Upper lobe of right lung (tissue), 1 donor: Measurements from ENCODE around the gene TJP2. TPM values are rescaled to one million over a fixed set of nuclear protein-coding genes. Genes with fewer than 3 reads are reported as not detected.
A peak's percentile ranks its signal among the peaks of the same experiment; 100 is the strongest.

Experiments
- ATAC-seq: fragments of 200-7000 bp; cut with Tn5 transposase; one replicate; pipeline ENCODE4 v1.9.1; 2020; ENCODE audit warnings: mild to moderate bottlenecking, moderate library complexity
- DNase-seq: peaks from one replicate; pipeline ENCODE4 v3.0.0-alpha.2; 2020
- H3K27ac ChIP-seq: fragments of 200-600 bp; one replicate; pipeline ENCODE4 v1.8.0; 2022
- H3K27me3 ChIP-seq: fragments of 200-600 bp; one replicate; pipeline ENCODE4 v1.8.0; 2022; ENCODE audit warnings: mild to moderate bottlenecking
- H3K36me3 ChIP-seq: fragments of 200-600 bp; one replicate; pipeline ENCODE4 v1.8.0; 2022
- H3K4me1 ChIP-seq: fragments of 200-600 bp; one replicate; pipeline ENCODE4 v1.8.0; 2022
- H3K4me3 ChIP-seq: fragments of 200-600 bp; one replicate; pipeline ENCODE4 v1.8.0; 2022; ENCODE audit warnings: mild to moderate bottlenecking
- H3K9me3 ChIP-seq: fragments of 200-600 bp; one replicate; pipeline ENCODE4 v1.8.0; 2022
- intact Hi-C: fragments of 100-400 bp; cut with DNase I; formaldehyde crosslinking; loops from one replicate; pipeline ENCODE4 v1.11.0; 2022
- total RNA-seq: library from RNA; stranded (reverse); fragmentation: NEBNext Ultra II Directional; extraction: Animal tissue kit (Norgen Biotek cat#: 25700); gene quantifications from one replicate; pipeline ENCODE4 v1.2.1, GENCODE V29; 2021
- TF ChIP-seq, protein P1 (sequence below): fragments of 200-600 bp; IDR thresholded peaks from one replicate; pipeline ENCODE4 v1.8.0; 2022; ENCODE audit warnings: antibody characterized with exemption
- donor health status: DM: no; HTN: yes; CAD: no; lungs with severe emphysema.

The TJP2 gene
- total RNA-seq, 1 donor from 2014 or later = 131 TPM

GRCh38 chr9:69180200-69180599, 6.1 kb downstream of the TJP2 start:
- Histone ChIP-seq H3K36me3 (no peaks in the 10 kb centered on the region), H3K4me3 (no peak overlapping the region), H3K4me1 (peaks cover 45% of the 10 kb centered on the region), H3K27me3 (no peaks in the 10 kb centered on the region), H3K27ac (peak overlapping the region; percentile 58), H3K9me3 (no peaks in the 10 kb centered on the region)
- TF ChIP-seq, protein P1, sequence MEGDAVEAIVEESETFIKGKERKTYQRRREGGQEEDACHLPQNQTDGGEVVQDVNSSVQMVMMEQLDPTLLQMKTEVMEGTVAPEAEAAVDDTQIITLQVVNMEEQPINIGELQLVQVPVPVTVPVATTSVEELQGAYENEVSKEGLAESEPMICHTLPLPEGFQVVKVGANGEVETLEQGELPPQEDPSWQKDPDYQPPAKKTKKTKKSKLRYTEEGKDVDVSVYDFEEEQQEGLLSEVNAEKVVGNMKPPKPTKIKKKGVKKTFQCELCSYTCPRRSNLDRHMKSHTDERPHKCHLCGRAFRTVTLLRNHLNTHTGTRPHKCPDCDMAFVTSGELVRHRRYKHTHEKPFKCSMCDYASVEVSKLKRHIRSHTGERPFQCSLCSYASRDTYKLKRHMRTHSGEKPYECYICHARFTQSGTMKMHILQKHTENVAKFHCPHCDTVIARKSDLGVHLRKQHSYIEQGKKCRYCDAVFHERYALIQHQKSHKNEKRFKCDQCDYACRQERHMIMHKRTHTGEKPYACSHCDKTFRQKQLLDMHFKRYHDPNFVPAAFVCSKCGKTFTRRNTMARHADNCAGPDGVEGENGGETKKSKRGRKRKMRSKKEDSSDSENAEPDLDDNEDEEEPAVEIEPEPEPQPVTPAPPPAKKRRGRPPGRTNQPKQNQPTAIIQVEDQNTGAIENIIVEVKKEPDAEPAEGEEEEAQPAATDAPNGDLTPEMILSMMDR = no peak
- ATAC-seq = no peak
- DNase-seq = no peak
- intact Hi-C loops = no loop called here

DNA sequence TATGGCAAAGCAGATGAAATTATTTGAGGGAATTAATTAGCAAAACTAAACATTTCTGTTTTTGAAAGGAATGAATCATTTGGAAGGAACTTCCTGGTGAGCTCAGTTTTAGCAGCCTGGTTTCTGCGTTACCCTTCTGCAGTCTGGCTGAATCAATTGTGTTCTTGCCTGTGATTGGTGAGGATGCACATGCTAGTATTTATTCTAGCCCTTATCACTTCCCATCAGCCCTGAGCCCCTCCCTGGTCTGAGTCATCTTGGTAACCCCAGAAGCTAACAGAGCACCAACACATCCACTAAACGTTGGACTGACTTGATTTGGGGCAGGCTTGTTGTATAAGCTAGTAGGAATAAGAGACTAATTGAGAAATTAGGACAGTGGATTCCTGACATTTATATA, 6.6 kb downstream of the TJP2 start:
- no peaks in the 10 kb centered on the region for H3K36me3 ChIP-seq
- TF ChIP-seq, protein P1 = no peak
- H3K4me1 ChIP-seq = peaks cover 40% of the 10 kb centered on the region
- H3K4me3 ChIP-seq = no peak overlapping the region
- H3K27me3 ChIP-seq = no peaks in the 10 kb centered on the region
- peak overlapping the region; percentile 58 for H3K27ac ChIP-seq
- intact Hi-C loops = no loop called here
- ATAC-seq = peak; percentile 85
- H3K9me3 ChIP-seq = no peaks in the 10 kb centered on the region
- no peak for DNase-seq

- Histone ChIP-seq H3K36me3 (no peaks in the 10 kb centered on the region), H3K27ac (peak overlapping the region; percentile 48), H3K4me1 (peaks cover 38% of the 10 kb centered on the region), H3K27me3 (no peaks in the 10 kb centered on the region), H3K9me3 (no peaks in the 10 kb centered on the region), H3K4me3 (no peak overlapping the region)
- intact Hi-C loops = no loop called here
- peak; percentile 71 for ATAC-seq
- TF ChIP-seq, protein P1 = no peak
- DNase-seq = no peak
Observed at GRCh38 chr9:69181908-69182353, 7.9 kb downstream of the TJP2 start.

- no peak for DNase-seq
- peaks cover 43% of the 10 kb centered on the region for H3K4me1 ChIP-seq
- no peak for ATAC-seq
Observed at GRCh38 chr9:69184266-69184665, 10.2 kb downstream of the TJP2 start.

DNA sequence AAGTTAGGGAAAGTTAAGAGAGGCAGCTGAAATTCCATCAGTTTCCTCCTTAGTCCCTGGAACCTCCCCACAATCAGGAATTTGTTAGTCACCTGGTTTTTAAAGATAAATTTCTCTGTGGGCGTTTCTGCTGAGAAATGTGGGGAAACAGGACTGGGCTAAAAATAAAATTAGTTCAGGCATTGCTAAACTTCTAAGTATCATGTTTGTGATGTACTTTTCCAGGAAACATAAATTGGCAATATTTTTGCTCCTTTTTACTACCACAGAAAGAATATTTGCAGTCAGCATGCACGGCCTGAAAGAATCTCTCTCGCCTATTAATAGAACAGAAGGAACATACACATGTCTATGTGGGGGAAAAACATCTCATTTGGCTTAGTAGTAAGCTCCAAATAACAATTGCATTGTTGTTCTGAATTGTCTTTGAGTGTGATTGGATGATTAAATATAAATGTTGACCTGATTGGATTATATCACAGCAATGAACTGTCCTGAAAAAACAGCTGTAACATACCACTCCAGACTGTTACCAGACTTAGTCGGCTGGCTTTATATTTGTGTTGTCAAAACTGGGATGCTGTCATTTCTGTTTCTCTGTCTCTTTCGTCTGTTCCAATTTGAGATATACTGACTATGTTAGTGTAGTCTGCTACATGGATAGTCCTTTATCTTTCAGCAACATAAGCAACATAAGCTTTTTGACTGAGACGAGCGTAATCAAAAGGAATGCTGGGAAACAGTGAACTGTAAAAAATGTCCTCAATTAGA, 12.9 kb downstream of the TJP2 start:
- Histone ChIP-seq H3K27me3 (no peaks in the 10 kb centered on the region), H3K27ac (peak overlapping the region; percentile 37), H3K9me3 (no peaks in the 10 kb centered on the region), H3K4me3 (no peak overlapping the region), H3K4me1 (peaks cover 43% of the 10 kb centered on the region), H3K36me3 (no peaks in the 10 kb centered on the region)
- peak; percentile 50 for ATAC-seq
- TF ChIP-seq, protein P1 = no peak
- intact Hi-C loops = no loop called here
- DNase-seq = no peak

More at GRCh38 chr9:69184266-69184665, 10.2 kb downstream of the TJP2 start:
- Histone ChIP-seq H3K27ac (no peak overlapping the region), H3K27me3 (no peaks in the 10 kb centered on the region), H3K9me3 (no peaks in the 10 kb centered on the region), H3K4me3 (no peak overlapping the region), H3K36me3 (no peaks in the 10 kb centered on the region)
- TF ChIP-seq, protein P1 = no peak
- intact Hi-C loops = no loop called here
